WTC11 (cell line): ENCODE measurements around the gene PCDHB15. TPM values are rescaled to one million over a fixed set of nuclear protein-coding genes. Genes with fewer than 3 reads are reported as not detected.

Experiments
- ATAC-seq: fragments of 200-7000 bp; cut with Tn5 transposase; 2 replicates; pipeline ENCODE4 v1.10.0; 2021; ENCODE audit warnings: mild to moderate bottlenecking, moderate library complexity
- Bru-seq: library from RNA; stranded (reverse); fragments of 400-500 nt; gene quantifications from one replicate; lab custom pipeline; 2021; lab: Mats Ljungman, UMichigan
- CTCF ChIA-PET: fragments of 300-600 bp; sonication (Branson Sonifier 250); formaldehyde crosslinking; loops from one replicate; lab custom pipeline; 2021; ENCODE audit warnings: antibody characterized with exemption; lab: Charles Lee
- POLR2A ChIA-PET: fragments of 350-600 bp; sonication (Branson Sonifier 250); formaldehyde crosslinking; loops from one replicate; lab custom pipeline; 2021; ENCODE audit warnings: antibody characterized with exemption; lab: Charles Lee
- DNase-seq: peaks from one replicate; pipeline ENCODE4 v3.0.0; 2021; ENCODE audit warnings: low spot score
- H3K27ac Mint-ChIP-seq: 2 replicates; pipeline ENCODE4 v1.8.0; 2021; ENCODE audit warnings: mixed read lengths
- H3K27me3 Mint-ChIP-seq: 2 replicates; pipeline ENCODE4 v1.8.0; 2021; ENCODE audit warnings: low read depth, mild to moderate bottlenecking, moderate library complexity, mixed read lengths
- H3K36me3 Mint-ChIP-seq: 2 replicates; pipeline ENCODE4 v1.8.0; 2021; ENCODE audit warnings: mixed read lengths
- H3K4me1 Mint-ChIP-seq: 2 replicates; pipeline ENCODE4 v1.8.0; 2022; ENCODE audit warnings: mixed read lengths
- H3K4me3 Mint-ChIP-seq: 2 replicates; pipeline ENCODE4 v1.8.0; 2021; ENCODE audit warnings: mild to moderate bottlenecking, moderate library complexity, mixed read lengths
- H3K9me3 Mint-ChIP-seq: 2 replicates; pipeline ENCODE4 v1.8.0; 2021; ENCODE audit warnings: mixed read lengths
- ARID4B ChIP-seq: sonication (generic); formaldehyde crosslinking; IDR thresholded peaks from 2 replicates; pipeline ENCODE4 v1.8.0; 2023; ENCODE audit warnings: missing genetic modification reagents, mild to moderate bottlenecking, borderline replicate concordance
- ATF3 ChIP-seq: sonication (generic); formaldehyde crosslinking; conservative IDR thresholded peaks from 2 replicates; pipeline ENCODE4 v1.8.1; 2022; ENCODE audit warnings: mild to moderate bottlenecking, missing genetic modification reagents
- CREB1 ChIP-seq: sonication (generic); formaldehyde crosslinking; IDR thresholded peaks from 2 replicates; pipeline ENCODE4 v1.8.0; 2023; ENCODE audit warnings: mild to moderate bottlenecking, missing genetic modification reagents
- CTCF ChIP-seq: fragments of 200-600 bp; IDR thresholded peaks from 2 replicates; pipeline ENCODE4 v1.8.0; 2022; ENCODE audit warnings: antibody characterized with exemption
- E2F4 ChIP-seq: sonication (generic); formaldehyde crosslinking; IDR thresholded peaks from 2 replicates; pipeline ENCODE4 v1.8.1; 2022; ENCODE audit warnings: low read depth, mild to moderate bottlenecking, moderate library complexity, missing genetic modification reagents, borderline replicate concordance
- E2F5 ChIP-seq: sonication (generic); formaldehyde crosslinking; IDR thresholded peaks from 2 replicates; pipeline ENCODE4 v1.8.1; 2022; ENCODE audit warnings: mild to moderate bottlenecking, moderate library complexity, missing genetic modification reagents
- ELF4 ChIP-seq: sonication (generic); formaldehyde crosslinking; IDR thresholded peaks from 2 replicates; pipeline ENCODE4 v1.8.1; 2022; ENCODE audit warnings: low read depth, mild to moderate bottlenecking, moderate library complexity, missing genetic modification reagents
- GRHL2 ChIP-seq: fragments of 250-450 bp; sonication (Bioruptor Pico); IDR thresholded peaks from 2 replicates; pipeline ENCODE4 v1.8.0; 2022; ENCODE audit warnings: mild to moderate bottlenecking, moderate library complexity; ENCODE audit not compliant: insufficient replicate concordance, severe bottlenecking
- GTF2I ChIP-seq: fragments of 250-450 bp; sonication (Bioruptor Pico); conservative IDR thresholded peaks from 2 replicates; pipeline ENCODE4 v1.4.0; 2021; ENCODE audit warnings: mild to moderate bottlenecking
- IRF1 ChIP-seq: sonication (generic); formaldehyde crosslinking; IDR thresholded peaks from 2 replicates; pipeline ENCODE4 v1.8.0; 2023; ENCODE audit warnings: missing genetic modification reagents
- KAT7 ChIP-seq: sonication (generic); formaldehyde crosslinking; IDR thresholded peaks from 2 replicates; pipeline ENCODE4 v1.8.1; 2023; ENCODE audit warnings: missing genetic modification reagents, mild to moderate bottlenecking, borderline replicate concordance
- NFATC4 ChIP-seq: fragments of 250-450 bp; sonication (Bioruptor Pico); IDR thresholded peaks from 2 replicates; pipeline ENCODE4 v1.9.0; 2021; ENCODE audit warnings: mild to moderate bottlenecking
- STAT6 ChIP-seq: sonication (generic); formaldehyde crosslinking; conservative IDR thresholded peaks from 2 replicates; pipeline ENCODE4 v1.8.1; 2023; ENCODE audit warnings: mild to moderate bottlenecking, low read depth, missing genetic modification reagents, moderate library complexity
- USF1 ChIP-seq: sonication (generic); formaldehyde crosslinking; IDR thresholded peaks from 2 replicates; pipeline ENCODE4 v1.8.0; 2022; ENCODE audit warnings: mild to moderate bottlenecking, missing genetic modification reagents
- ZNF416 ChIP-seq: fragments of 250-450 bp; sonication (Bioruptor Pico); IDR thresholded peaks from 2 replicates; pipeline ENCODE4 v1.9.0; 2021; ENCODE audit warnings: mild to moderate bottlenecking, inconsistent platforms
- ZNF512 ChIP-seq: sonication (generic); formaldehyde crosslinking; IDR thresholded peaks from 2 replicates; pipeline ENCODE4 v1.8.1; 2022; ENCODE audit warnings: missing genetic modification reagents, borderline replicate concordance
- long read RNA-seq, 3 experiments: library from RNA in 1 of 3; library from capped mRNA in 1 of 3; library from polyadenylated mRNA in 1 of 3; unstranded in 2 of 3; stranded (forward) in 1 of 3; transcript quantifications; one replicate each; pipeline ENCODE4 v2.0.0, GENCODE V29; 2021
- total RNA-seq: library from RNA; stranded (reverse); gene quantifications from 3 replicates; pipeline ENCODE4 v1.2.3, GENCODE V29; 2021

The PCDHB15 gene
- total RNA-seq = 7.7 to 8.7 TPM (median 8.4 TPM) in 3 replicates
- Bru-seq, nascent RNA = percentile 75 among the genes with signal in this experiment
- long read RNA-seq, experiment 1, full-length matches to known transcripts = 43 of 45 reads
- long read RNA-seq, experiment 1, partial matches to known transcripts = 0 of 45 reads
- long read RNA-seq, experiment 1, other reads (novel, unspliced or antisense) = 2 of 45 reads
- long read RNA-seq, experiment 2, full-length matches to known transcripts = 14 of 14 reads
- long read RNA-seq, experiment 2, partial matches to known transcripts = 0 of 14 reads
- long read RNA-seq, experiment 2, other reads (novel, unspliced or antisense) = 0 of 14 reads
- long read RNA-seq, experiment 3, full-length matches to known transcripts = 1 of 1 reads
- long read RNA-seq, experiment 3, partial matches to known transcripts = 0 of 1 reads
- long read RNA-seq, experiment 3, other reads (novel, unspliced or antisense) = 0 of 1 reads

- Mint-ChIP-seq H3K4me1 (peaks cover 18% of the 10 kb centered on the region), H3K9me3 (peaks cover 29% of the 10 kb centered on the region), H3K27ac (peak within 1 kb of the TSS; percentile 93), H3K4me3 (peak within 1 kb of the TSS; percentile 85), H3K27me3 (no peaks in the 10 kb centered on the region), H3K36me3 (peaks cover 40% of the 10 kb centered on the region)
- peak; percentile 87 for ATAC-seq
- no peak for TF ChIP-seq ARID4B
- TF ChIP-seq ELF4 (CRISPR knock-in tag) = no peak
- peak; percentile 70 for TF ChIP-seq CTCF
- peak; percentile 85 for DNase-seq
- POLR2A ChIA-PET = interaction anchor here (0.6 to 1.5 kb wide), 8 partner anchors 22 to 319 kb away, joined by 3 to 5 read pairs (median 3); partner anchors contain the start of genes PCDHB14, PCDHGB6, PCDHGB7 and TAF7
- CTCF ChIA-PET = interaction anchor here (0.6 to 4.4 kb wide), 78 partner anchors 9 to 1497 kb away, joined by 3 to 56 read pairs (median 6); partner anchors contain the start of genes PCDHB10, PCDHB11, PCDHB12 and PCDHB13
These were observed at the start of gene PCDHB15 for GRCh38 chr5:141245250-141245717. PCDHB15 (plus strand) TSS chr5:141245395; CDS start chr5:141245579, 184 bp downstream.

GRCh38 chr5:141196363-141196762 lies 48.8 kb upstream of the PCDHB15 start:
- H3K27me3 Mint-ChIP-seq = no peaks in the 10 kb centered on the region; the same call in none of the 2 replicates
- CTCF ChIA-PET = interaction anchor here (0.8 to 2.6 kb wide), 5 partner anchors 9 to 50 kb away, joined by 3 to 14 read pairs (median 6); partner anchors contain the start of genes PCDHB14, PCDHB16 and PCDHB9
- POLR2A ChIA-PET = no interaction called here
- H3K27ac Mint-ChIP-seq = no peak overlapping the region
- ATAC-seq (no peak), DNase-seq (no peak)
- no peak overlapping the region for H3K4me3 Mint-ChIP-seq
- peaks cover 30% of the 10 kb centered on the region for H3K9me3 Mint-ChIP-seq
- H3K36me3 Mint-ChIP-seq = peaks cover 24% of the 10 kb centered on the region
- peaks cover 10% of the 10 kb centered on the region for H3K4me1 Mint-ChIP-seq
- TF ChIP-seq E2F4 (CRISPR knock-in tag) = no peak
- no peak for TF ChIP-seq ZNF512
- no peak for TF ChIP-seq GRHL2
- TF ChIP-seq NFATC4 (CRISPR knock-in tag) = no peak
- TF ChIP-seq CREB1 (CRISPR knock-in tag) = no peak
- TF ChIP-seq STAT6 = no peak
- TF ChIP-seq GTF2I (CRISPR knock-in tag) = no peak
- TF ChIP-seq USF1 (CRISPR knock-in tag) = no peak
- TF ChIP-seq E2F5 = no peak
- no peak for TF ChIP-seq KAT7
- no peak for TF ChIP-seq ELF4 (CRISPR knock-in tag)
- no peak for TF ChIP-seq ZNF416
- no peak for TF ChIP-seq IRF1 (CRISPR knock-in tag)
- TF ChIP-seq ATF3 = no peak
